B cell (primary cell): ENCODE measurements around the gene ZNF804B.

ENCODE experiments used
- CTCF ChIP-seq: fragments of 200-600 bp; IDR thresholded peaks from one replicate; pipeline ENCODE4 v1.8.0; 2022; ENCODE audit warnings: antibody characterized with exemption, mild to moderate bottlenecking
- EZH2 ChIP-seq: IDR thresholded peaks from 2 replicates; pipeline ENCODE4 v1.6.1; 2012; ENCODE audit warnings: borderline replicate concordance, low read depth, mild to moderate bottlenecking, moderate library complexity, low read length; ENCODE audit not compliant: insufficient read depth, poor library complexity, severe bottlenecking

GRCh38 chr7:89060234-89060633 is 300.7 kb downstream of the ZNF804B start:
- TF ChIP-seq EZH2, result no peak
- TF ChIP-seq CTCF, result no peak
